ENCODE results near the gene MIOX.

The MIOX gene

DNA sequence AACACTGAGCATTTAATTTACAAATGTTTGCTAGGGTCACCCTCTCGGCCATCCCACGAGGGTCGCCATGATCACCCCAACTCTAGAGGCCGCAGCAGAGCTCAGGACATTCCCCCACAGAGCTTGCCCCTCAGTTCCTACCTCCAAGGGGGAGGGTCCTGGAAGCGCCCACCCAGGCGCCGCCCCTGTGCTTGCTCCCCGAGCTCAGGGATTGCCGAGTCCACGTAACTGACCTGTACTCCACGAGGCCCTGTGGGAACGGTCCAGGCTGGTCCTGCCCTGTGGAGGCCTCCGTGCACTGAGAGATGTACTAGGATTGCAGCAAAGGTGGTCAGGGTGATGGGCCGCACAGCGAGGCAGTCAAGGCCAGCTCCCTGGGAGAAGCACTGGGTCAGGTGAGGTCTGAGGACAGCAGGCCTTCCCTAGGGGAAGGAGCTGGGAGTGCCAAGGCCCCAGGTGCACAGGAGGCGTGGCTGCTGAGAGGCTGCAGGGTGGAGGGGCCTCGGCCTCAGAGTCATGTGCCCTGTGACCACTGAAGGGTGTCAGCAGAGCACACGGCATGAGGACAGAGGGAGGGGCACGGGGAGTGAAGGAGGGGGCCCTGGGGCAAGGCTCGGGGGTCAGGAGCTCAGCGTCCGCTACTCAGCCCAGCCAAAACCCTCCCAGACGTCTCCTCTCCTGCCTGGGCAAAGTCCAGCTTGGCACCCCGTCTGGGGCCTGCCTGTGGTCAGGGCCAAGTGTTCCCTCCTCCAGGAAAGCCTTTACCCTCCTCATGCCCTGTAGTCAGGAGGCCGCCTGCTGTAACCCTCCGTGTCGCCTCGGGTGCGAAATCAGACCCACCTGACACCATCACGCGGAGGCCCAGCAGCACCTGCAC lies 2.4 kb upstream of the MIOX start:
- no peak overlapping the region for H3K4me3 ChIP-seq (ENCODE audit: low read length)
- DNase-seq (ENCODE audit: low read depth, low spot score): no peak

DNA sequence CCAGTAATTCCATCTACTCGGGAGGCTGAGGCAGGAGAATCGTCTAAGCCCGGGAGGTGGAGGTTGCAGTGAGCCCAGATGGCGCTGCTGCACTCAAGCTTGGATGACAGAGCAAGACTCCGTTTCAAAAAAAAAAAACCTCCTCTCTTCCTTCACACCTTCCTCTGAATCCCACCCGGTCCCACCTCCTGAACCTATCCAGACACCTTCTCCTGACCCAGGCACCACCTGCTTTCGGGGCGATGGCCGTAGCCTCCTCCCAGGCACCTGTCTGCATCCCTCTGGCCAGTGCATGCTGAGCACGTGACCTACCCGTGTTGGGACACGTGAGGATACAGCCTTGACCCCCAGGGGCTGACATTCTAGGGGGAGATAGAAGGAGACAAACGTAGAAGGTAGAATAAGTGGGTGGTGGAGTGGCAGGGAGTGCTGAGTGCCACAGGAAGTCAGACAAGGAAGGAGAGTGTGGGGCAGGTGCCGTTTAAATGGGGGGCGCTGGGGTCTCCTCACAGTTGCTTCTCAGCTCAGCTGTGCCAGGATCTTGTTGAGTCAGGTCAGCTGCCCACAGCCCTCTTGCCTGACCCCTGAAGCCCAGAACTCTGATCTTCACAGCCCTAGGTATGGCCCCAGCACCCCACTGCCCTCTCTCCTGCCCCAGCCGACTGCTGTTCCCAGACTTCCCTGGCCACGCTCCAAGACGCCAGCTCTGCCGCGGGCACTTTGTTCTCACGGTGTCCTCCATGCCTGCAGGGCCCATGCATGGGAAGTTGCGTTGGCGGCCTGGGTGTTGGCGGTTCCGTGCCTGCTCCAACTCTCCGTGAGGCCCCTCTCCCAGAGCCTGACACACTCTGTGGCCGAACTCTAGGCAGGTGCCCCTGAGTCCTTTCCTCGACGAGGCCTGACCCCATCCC lies 1.2 kb upstream of the MIOX start:
- no peak overlapping the region for H3K4me3 ChIP-seq (ENCODE audit: low read length)
- DNase-seq (ENCODE audit: low read depth, low spot score): no peak

DNA sequence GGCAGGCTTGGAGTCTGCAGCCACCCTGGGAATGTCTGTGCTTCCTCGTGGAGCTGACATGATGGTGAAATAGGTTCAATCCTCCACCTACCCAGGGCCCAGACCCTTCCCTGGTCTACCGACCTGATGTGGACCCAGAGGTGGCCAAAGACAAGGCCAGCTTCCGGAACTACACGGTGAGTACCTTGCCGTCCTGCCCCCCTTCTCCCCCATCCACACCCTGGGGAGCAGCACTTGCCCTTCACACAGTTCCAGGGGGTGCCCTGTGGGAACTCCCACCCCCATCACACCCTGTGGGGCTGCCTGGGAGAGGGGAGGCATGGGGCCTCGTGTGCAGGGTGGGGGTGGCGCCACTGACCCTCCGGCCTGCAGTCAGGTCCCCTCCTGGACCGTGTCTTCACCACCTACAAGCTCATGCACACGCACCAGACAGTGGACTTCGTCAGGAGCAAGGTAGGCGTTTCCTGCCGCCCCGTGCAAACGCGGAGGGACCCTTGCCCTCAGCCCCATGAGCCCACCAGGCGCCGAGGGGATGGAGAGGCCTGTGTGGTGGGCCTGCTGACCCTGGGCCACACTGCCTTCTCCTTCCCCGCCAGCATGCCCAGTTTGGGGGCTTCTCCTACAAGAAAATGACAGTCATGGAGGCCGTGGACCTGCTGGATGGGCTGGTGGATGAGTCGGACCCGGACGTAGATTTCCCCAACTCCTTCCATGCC lies 789 bp downstream of the MIOX start:
- no peak overlapping the region for H3K4me3 ChIP-seq (ENCODE audit: low read length)

DNA sequence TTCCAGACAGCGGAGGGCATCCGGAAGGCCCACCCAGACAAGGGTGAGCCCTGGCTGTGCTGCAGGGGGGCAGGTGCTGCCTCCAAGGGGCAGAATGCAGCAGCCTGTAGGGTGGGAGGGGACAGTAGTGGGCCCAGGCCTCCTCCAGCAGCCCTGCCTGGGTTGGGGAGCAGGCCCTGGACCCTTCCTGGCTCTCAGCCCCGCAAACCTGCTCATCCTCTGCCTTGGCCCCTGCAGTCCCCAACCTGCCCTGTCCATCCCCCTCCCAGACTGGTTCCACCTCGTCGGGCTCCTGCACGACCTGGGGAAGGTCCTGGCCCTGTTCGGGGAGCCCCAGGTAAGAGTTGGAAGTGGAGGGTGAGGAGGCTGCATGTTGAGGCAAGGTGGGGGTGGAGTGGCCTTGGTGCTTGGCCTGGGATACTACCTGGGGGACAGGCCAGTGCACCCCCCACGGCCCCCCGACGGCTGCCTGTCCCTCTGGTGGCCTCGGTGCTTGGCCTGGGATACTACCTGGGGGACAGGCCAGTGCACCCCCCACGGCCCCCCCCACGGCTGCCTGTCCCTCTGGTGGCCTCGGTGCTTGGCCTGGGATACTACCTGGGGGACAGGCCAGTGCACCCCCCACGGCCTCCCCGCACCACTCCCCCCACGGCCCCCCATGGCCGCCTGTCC lies 1.5 kb downstream of the MIOX start:
- no peak overlapping the region for H3K4me3 ChIP-seq (ENCODE audit: low read length)
- DNase-seq (ENCODE audit: low read depth, low spot score): no peak

More for the DNA sequence above, 789 bp downstream of the MIOX start:
- DNase-seq (ENCODE audit: low read depth, low spot score): no peak

DNA sequence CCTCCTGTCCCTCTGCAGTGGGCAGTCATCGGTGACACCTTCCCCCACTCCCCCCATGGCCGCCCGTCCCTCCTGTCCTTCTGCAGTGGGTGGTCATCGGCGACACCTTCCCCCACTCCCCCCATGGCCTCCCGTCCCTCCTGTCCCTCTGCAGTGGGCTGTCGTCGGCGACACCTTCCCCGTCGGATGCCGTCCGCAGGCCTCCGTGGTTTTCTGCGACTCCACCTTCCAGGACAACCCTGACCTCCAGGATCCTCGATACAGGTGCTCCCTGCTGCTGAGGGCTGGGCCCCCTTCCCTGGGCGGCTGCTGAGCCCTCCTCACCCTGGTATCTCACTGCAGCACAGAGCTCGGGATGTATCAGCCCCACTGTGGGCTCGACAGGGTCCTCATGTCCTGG lies 2.2 kb downstream of the MIOX start:
- DNase-seq (ENCODE audit: low read depth, low spot score): no peak
- no peak overlapping the region for H3K4me3 ChIP-seq (ENCODE audit: low read length)

DNA sequence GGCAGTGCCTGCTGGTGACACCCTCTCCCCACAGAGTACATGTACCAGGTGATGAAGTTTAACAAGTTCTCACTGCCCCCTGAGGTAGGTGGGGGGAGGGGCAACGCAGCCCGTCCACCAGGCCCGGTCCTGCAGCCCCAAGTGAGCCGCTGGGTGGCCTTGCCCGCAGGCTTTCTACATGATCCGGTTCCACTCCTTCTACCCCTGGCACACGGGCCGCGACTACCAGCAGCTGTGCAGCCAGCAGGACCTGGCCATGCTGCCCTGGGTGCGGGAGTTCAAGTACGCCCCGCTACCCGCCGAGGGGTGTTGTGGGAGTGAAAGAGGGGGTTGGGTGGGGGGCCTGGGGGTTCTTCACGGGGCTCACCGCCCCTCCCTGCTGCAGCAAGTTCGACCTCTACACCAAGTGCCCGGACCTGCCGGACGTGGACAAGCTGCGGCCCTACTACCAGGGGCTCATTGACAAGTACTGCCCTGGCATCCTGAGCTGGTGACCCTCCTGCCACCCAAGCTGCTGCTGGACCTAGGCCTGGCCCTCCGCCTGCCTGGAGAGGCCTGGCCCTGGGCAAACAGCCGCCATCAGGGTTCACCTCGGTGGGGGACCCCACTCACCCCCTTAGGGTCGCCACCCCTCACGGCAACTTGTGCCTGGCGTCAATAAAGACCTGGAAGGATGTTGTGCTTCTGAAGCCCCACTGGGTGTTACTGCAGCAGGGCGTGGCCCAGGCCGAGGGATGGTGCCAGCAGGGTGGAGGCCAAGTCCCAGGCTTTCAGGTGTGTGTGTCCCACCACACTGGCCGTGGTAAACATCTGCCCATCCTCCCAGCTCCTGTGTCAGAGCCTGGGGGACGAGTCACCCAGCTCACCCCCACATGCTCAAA lies 2.9 kb downstream of the MIOX start:
- no peak for DNase-seq (ENCODE audit: low read depth, low spot score)
- H3K4me3 ChIP-seq (ENCODE audit: low read length): no peak overlapping the region

DNA sequence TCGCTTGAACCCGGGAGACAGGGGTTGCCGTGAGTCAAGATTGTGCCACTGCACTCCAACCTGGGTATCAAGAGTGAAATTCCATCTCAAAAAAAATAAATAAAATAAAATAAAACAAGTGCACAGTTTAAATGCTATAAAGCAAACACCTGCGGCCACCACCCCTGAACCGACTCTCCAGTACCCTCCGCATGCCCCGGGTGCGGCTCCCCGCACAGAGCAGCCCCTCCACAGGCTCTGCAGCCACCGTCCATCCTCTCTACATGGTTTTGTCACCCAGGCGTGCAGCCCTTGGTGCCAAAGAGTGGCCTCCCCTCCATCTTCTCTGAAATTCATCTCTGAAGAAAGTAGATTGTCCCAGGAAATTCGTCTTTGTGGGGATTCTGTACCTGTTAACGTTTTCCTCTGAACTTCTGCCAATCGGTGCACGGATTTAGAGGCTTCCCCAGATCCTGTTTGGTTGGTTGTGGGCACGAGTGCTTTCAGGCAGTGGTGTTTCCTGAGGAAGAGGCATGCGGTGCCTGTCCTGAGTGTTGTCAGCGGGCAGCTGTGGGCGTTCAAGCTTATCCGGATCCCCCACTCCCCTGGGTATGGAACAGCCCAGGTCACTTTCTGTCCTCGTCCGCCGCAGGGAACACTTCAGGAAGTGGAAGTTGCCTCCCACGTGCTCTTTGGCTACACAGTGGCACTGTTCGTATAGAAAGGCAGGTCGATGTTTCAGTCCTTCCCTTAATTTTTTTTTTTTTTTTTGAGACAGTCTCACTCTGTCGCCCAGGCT lies 4.1 kb downstream of the MIOX start:
- DNase-seq (ENCODE audit: low read depth, low spot score): no peak
- H3K4me3 ChIP-seq (ENCODE audit: low read length): no peak overlapping the region

DNA sequence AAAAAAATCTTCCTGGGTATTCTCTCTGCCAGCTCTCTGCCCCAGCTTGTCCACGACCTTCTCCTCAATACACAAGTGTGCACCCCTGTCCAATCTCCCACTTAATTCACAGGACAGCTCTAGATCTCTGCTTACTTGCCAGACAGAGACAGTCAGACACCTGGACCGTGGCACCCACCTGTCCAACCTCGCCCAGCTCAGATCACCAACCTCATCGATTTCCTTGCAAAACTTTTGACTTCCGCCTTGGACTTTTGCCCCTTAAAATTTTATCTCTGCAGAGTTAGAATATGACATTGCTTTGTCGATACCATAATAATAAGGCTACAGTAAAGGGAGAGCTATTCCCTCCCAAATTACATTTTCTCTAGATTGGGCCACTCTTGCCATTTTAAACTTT lies 10.4 kb downstream of the MIOX start:
- no peak for DNase-seq (ENCODE audit: low read depth, low spot score)

DNA sequence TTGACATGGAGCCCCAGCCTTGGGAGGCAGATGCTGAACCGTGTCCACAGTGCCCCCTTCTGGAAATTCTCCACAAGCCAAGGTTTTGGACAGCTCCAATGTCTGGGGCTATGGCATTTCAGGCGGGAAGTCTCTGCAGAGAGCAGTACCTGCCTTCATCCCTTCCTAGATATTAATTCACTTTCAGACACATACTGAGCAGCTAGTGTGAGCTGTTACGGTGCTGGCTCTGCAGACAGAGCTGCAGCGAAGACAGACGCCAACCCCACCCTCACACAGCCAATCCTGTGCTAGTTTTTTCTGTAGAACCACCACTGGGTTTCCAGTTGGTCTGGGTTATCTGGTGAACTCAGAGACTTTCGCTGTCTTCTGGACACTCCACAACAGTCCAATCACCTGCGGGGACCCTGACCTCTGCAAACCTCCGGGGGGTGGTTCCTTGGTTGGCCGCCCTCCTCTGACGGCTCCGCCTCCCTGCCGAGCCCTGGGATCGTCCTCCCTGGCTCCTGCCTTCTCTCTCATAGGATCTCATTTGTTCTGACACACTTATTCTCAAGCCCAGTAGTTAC lies 11.7 kb downstream of the MIOX start:
- H3K4me3 ChIP-seq (ENCODE audit: low read length): no peak overlapping the region
- DNase-seq (ENCODE audit: low read depth, low spot score): peak; percentile 50

More for the DNA sequence above, 10.4 kb downstream of the MIOX start:
- no peak overlapping the region for H3K4me3 ChIP-seq (ENCODE audit: low read length)

DNA sequence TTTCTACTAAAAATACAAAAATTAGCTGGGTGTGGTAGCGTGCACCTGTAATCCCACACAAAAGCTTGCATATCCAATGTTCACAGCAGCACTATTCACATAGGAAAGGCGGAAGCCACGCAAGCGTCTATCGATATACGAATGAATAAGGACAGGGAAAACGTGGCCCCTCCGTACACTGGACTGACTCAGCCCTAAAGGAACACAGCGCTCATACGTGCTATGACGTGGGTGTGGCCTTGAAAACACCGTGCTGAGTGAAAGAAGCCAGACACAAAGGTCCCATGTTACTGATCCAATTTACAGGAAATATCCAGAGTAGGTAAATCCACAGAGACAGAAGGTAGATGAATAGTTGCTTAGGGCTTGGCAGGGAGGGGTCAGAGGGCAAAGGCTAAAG lies 13.8 kb downstream of the MIOX start:
- H3K4me3 ChIP-seq (ENCODE audit: low read length): no peak overlapping the region
- DNase-seq (ENCODE audit: low read depth, low spot score): no peak

DNA sequence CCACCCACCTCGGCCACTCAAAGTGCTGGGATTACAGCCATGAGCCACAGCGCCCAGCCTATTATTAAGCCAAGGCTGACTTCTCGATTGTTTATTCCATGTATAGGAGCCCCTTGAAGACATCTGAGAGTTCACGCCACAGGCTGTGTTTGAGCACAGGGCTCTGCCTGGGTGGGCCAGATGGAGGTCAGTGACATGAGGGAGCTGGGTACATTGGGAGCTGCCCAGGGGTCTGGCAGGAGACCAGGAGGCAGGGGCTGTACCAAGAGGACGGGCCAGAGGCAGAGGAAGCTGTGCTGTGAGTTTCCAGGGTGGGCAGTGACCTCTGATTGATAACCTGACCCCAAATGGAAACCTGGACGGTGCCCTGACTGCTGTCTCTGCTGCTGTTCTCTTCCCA lies 15.4 kb downstream of the MIOX start:
- DNase-seq (ENCODE audit: low read depth, low spot score): no peak
- no peak overlapping the region for H3K4me3 ChIP-seq (ENCODE audit: low read length)

DNA sequence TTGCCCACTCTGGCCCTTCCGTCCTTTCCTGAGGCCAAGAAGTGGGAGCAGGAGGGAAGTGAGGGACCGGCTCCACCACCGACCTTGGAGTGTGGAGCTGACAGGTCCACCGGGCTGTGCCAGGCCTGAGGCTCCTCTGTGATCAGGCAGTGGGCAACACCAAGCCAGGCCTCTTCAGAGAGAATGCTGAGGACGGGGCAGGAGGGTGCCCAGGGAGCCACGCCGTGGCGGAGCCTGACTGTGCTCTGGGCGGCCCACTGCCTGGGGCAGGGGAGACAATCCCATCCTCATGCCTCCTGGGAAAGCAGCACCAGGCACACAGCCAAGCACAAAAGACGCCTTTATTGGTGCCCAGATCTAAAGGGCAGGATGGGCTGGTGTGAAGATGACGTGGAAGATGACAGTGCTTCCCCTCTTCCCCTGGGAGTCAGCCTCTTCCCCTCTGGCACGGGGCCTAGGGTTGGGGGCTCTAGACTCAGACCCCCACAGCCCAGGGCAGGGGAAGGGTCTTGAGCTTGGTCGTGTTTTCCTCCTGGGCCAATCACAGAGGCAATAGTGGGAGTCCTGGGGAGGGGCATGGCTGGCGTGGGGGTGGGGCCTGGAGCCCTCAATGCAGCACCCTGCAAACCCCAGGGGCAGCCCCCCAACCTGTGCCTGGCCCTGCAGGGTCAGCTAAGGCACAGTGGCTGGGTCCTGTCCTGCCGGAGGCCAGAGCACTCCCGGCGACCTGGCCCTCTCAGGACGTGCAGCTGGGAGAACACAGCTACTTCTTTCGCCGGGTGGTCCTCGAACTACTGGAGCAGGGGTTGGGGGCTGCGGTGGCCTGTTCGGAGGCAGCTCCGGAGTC lies 16.2 kb downstream of the MIOX start:
- DNase-seq (ENCODE audit: low read depth, low spot score): no peak

DNA sequence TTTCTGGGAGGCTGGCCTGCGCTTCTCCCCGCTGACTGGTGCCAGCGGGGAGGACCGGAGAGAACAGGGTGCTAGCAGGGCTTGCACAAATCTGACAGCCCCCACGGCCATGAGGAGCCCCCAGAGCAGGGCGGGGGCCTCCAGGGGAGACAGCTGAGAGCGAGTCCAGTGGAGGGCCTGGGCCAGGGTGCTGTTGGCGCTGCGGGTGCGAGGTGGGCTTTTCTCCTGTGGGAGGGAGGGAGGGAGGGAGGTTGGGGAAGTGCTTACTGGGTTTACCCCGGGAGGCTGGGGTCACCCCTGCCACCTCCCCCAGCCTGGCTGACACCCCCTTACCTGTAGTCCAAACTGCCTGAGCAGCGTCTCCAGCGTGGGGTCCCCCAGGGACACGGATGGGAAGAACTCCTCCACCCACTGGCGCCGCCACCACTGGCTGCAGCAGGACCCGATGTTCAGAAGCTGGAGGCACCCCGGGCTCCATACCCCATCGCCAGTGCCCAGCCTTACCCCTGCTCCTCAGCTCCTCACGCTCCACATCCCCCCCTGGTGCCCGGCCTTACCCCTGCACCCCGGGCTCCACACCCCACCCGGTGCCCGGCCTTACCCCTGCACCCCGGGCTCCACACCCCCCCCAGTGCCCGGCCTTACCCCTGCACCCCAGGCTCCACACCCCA lies 17.0 kb downstream of the MIOX start:
- H3K4me3 ChIP-seq (ENCODE audit: low read length): no peak overlapping the region
- DNase-seq (ENCODE audit: low read depth, low spot score): no peak

More for the DNA sequence above, 16.2 kb downstream of the MIOX start:
- no peak overlapping the region for H3K4me3 ChIP-seq (ENCODE audit: low read length)

DNA sequence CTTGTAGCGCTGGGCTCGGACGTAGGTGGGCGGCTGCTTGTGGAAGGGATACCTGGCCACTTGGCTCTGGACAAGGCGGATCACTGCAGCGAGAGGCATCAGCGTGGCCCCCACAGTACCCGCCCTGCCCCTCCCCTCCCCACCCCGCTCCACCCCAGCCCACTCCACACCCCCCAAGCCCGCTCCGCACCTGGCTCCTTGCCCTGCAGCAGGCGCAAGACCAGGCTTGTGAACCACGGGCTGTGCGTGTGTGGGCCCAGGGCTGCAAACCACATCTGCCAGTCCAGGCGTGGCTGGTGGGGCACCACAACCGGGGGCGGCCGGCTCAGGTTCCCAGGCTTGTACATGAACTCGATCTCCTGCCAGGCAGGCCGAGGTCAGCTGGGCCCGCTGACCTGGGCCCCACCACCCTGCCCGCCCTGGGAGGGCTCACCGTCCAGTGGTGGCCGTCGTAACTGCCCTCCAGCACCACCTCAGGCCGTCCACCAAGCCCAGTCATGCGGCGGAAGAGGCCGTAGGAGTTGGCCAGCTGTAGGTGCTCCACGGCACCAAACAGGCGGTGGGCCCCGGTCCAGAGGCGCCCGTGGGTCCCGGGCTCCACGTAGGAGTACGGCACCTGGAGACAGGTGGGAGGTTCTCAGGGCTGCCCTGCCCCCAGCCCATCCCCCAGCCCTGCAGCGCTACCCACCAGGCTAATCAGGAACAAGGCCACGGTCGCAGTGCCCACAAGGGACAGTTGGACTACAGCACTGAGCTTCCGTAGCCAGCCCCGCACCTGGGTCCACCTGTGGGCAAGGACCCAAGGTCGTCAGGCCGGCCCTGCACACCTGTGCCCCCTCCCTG lies 17.9 kb downstream of the MIOX start:
- H3K4me3 ChIP-seq (ENCODE audit: low read length): no peak overlapping the region
- no peak for DNase-seq (ENCODE audit: low read depth, low spot score)

DNA sequence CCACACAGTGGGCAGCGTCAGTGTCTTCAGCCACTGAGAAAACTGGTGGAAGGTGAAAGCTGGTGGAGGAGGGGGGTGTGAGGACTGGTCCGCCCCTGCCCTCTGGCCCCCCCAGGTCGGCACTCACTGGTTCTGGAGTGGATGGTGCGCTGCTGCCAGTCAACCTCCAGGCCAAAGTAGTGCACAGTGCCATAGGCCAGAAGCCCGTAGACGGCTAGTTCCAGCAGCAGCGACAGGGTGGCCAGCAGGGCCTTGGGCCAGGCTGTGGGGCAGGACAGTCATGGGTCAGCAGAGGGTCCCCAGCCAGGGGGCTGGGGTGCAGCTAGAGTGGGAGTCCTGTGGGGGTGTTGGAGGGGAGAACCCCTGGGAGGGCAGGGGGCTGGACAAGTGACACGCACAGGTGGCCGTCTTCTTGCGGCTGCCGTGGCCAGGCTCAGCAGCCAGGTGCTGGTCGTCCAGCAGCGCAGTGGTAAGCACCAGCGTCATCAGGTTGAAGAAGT lies 18.7 kb downstream of the MIOX start:
- DNase-seq (ENCODE audit: low read depth, low spot score): no peak
- no peak overlapping the region for H3K4me3 ChIP-seq (ENCODE audit: low read length)

Data from Jurkat, Clone E6-1 (cell line).